Stimulated activated CD8-positive, alpha-beta memory T cell treated with anti-CD3 and anti-CD28 coated beads, Interleukin-15, amount 100 ng/mL, for 24 hours (primary cell): ENCODE data around the gene PDE4D.
"Not testable (repeated sequence)": the region's sequence is repeated elsewhere in the genome, so short reads cannot be mapped to it uniquely, and the experiment has no call there.

Experiments
- DNase-seq: peaks from one replicate; pipeline ENCODE4 v3.0.0-alpha.2; 2020; ENCODE audit warnings: low read depth

Gene PDE4D

GRCh38 chr5:58965677-58966414 lies 927.7 kb downstream of the PDE4D start:
- DNase-seq = no peak

GRCh38 chr5:58963821-58964220 lies 929.7 kb downstream of the PDE4D start:
- DNase-seq = no peak

- no peak for DNase-seq
Observed at GRCh38 chr5:58963361-58963760, 930.2 kb downstream of the PDE4D start.

- DNase-seq = no peak
Observed at GRCh38 chr5:58961631-58962280, 931.8 kb downstream of the PDE4D start.

GRCh38 chr5:58958701-58959100 lies 934.8 kb downstream of the PDE4D start:
- DNase-seq = no peak

GRCh38 chr5:58953218-58953617 lies 940.3 kb downstream of the PDE4D start:
- DNase-seq = not testable (repeated sequence)

- DNase-seq = no peak
Observed at GRCh38 chr5:58950224-58950623, 943.3 kb downstream of the PDE4D start.

- DNase-seq = no peak
Observed at GRCh38 chr5:58946230-58946629, 947.3 kb downstream of the PDE4D start.

- no peak for DNase-seq
Observed at GRCh38 chr5:58944221-58944620, 949.3 kb downstream of the PDE4D start.

GRCh38 chr5:58940446-58940845 lies 953.1 kb downstream of the PDE4D start:
- no peak for DNase-seq

- DNase-seq = no peak
Observed at GRCh38 chr5:58939664-58940063, 953.9 kb downstream of the PDE4D start.

- no peak for DNase-seq
Observed at GRCh38 chr5:58938563-58939424, 954.7 kb downstream of the PDE4D start.

GRCh38 chr5:58937031-58937681 lies 956.4 kb downstream of the PDE4D start:
- DNase-seq = no peak

- no peak for DNase-seq
Observed at GRCh38 chr5:58934629-58935097, 958.9 kb downstream of the PDE4D start.

GRCh38 chr5:58933891-58934628 lies 959.5 kb downstream of the PDE4D start:
- DNase-seq = no peak

- no peak for DNase-seq
Observed at GRCh38 chr5:58932057-58932612, 961.4 kb downstream of the PDE4D start.

- DNase-seq = no peak
Observed at GRCh38 chr5:58930520-58930919, 963.0 kb downstream of the PDE4D start.

GRCh38 chr5:58929726-58930125 lies 963.8 kb downstream of the PDE4D start:
- DNase-seq = no peak

GRCh38 chr5:58927938-58928337 lies 965.6 kb downstream of the PDE4D start:
- no peak for DNase-seq

- no peak for DNase-seq
Observed at GRCh38 chr5:58927181-58927580, 966.3 kb downstream of the PDE4D start.

GRCh38 chr5:58926541-58926935 lies 967.0 kb downstream of the PDE4D start:
- no peak for DNase-seq
